SHP77 (cell line): ENCODE data around the gene POU6F2.

Experiments used
- DNase-seq, 2 experiments: peaks; one replicate each; lab custom pipeline; 2025; lab: John Stamatoyannopoulos, UW

The POU6F2 gene

DNA sequence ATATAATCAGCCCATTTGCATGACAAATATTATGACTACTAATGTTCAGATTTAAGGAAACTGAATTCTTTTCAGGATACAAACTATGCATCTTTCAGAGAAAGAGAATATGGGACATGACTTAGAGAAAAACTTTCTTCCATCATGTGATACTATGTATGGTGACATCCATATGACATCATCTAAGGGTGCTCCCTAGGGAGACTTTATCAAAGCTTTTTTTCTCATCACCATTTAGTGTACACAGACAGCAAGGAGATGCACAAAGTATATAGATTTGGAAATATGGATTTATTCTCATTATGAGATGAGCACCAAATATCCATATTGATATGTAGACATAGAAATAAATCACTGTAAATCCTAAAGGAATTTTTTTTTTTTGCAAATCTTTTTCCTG lies 424.3 kb downstream of the POU6F2 start:
- no peak for DNase-seq

DNA sequence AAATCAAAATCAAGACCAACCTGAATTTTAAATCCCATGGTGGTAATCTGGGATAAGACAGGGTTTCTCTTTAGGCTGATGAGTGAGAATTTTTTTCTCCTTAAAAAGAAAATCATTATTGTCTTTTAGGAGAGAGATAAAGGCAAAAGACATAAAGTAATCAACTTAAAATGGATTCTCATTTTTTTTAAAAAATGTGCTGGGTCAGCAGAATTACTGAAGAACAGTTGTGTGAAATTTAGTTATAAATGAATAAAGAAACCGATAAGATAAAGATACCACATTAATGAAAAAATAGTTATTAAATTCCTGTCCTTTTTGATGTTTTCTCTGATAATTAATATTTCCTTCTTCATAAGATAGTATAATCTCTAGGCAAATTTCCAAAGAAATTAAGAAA lies 427.2 kb downstream of the POU6F2 start:
- no peak for DNase-seq

DNA sequence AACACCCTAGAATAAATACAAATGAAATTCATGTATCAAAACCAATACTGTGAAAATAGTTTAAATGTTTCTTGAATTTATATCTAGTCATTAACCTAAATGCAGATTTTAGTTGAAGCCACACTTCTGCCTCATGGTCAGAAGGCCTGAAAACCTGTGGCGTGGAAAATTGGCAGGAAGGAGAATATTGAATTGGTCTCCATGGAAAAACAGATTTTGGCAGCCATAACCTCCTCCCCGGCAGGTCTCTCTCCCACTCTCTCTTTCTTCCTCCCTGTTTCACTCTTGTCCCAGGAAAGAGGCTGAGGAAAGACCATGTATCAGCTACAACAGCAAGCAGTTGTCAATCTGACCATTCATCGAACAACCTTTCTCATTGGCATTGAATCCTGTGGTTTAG lies 427.9 kb downstream of the POU6F2 start:
- no peak for DNase-seq

DNA sequence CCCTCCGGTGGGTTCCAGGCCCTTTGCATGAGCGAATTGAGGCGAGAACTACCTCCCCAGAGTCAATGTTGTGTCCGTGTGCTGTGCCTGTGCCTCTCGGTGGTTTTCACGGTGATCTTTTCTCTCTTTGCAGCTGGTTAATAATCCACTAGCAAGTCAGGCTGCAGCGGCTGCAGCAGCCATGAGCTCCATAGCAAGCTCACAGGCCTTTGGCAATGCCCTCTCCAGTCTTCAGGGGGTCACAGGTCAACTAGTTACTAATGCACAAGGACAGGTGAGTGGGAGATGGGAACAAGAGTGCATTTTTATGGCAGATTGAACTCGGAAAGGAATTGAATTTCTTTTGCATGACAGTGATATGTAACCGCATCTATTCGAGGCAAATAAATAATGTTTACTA lies 428.8 kb downstream of the POU6F2 start:
- DNase-seq: no peak

DNA sequence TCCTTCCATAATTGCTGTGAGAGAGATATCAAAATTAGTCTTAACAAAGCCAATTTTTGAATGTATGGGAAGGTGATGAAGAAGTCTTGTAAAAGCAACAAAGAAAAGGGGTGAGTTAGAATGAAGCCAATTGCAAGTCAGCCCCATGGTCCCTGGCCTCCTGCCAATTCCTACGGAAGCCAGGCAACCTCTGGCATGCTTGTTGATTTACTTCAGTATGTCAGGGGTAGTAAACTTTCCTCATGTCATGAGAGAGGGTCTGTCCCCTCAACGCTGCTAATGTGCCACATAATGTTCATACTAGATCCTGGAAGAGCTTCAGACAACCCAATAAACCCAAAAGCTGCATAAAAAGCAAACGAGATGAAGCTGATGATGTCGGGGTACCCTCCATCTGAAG lies 429.4 kb downstream of the POU6F2 start:
- peak in 1 of 2 experiments; percentile 13 for DNase-seq

DNA sequence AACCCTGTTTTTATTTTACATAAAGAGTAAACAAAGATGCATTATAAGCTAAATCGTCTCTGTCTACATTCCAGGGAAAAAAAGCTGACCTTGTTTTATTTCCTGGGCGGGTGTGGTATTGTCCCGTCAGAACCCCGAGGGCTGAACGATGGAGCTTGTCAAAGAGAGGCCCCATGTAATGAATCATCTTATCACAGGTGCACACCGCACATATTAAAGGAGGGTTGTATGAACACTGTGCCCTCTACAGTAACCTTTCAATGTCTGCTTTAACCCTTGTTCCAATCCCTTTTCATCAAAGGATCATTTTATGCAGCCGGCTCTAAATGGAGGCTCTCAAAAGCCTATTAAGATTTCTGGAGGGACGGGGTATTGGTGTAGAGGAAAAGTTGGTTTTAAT lies 430.0 kb downstream of the POU6F2 start:
- DNase-seq: no peak

DNA sequence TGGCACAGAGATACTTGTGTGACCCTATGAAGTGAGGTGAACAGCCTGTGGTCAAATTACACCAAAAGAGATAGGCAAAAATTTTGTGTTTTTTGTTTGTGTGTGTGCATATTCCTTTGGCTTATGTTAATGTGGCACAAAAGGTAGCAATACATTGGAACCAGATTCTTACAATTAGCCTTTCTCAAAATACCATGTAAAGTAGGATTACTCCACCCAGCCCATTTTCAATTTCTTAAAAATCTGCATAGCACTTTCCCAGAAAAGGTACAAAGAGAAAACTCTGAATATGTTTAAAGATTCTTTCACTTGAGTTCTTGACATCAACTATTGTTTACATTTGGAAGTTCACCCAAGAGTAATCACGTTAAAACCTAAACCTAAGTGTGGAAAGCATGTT lies 431.2 kb downstream of the POU6F2 start:
- DNase-seq: no peak

DNA sequence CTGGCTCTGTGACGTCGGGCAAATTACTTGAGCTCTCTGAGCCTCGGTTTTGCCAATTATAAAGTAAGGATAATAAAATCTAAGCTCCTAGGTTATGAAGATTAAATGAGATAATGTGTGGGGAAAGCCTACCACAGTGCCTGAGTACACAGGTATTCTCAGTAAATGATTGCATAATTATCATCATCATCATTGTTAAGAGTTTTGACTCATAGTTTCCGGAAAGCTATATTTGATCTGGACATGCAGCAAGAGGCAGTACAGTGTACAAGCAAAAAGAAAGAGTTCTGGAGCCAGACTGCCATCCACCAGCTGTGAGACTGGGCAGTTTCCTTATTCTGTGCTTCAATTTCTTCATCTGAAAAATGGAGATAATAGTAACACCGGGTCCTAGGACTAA lies 432.9 kb downstream of the POU6F2 start:
- DNase-seq: no peak

DNA sequence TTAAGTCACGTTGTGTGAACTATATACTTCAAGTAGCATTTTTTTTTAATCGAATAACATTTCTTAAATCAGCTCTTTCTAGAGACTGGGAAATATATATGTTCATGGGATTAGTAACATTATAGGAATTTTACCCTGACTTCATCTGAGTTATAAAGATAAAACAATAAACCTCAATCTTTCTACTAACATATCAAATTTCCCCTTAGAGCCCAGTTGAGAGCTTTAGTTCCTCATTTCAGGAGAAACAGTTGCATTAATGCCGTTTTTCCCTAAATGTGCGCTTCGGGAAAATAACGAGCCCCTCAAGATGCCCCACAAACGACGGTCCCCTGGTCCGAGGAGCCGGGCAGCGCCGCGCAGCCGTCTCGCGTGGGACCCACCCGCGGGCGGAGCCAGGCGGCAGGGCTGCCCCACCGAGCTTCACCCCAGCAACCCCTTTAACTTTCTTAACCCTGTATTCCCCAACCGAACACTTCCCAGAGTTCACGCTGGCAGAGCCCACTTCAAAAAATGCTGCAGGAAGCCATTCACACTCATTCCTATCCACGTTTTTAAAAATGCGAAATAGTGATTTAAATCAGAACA lies 436.0 kb downstream of the POU6F2 start:
- DNase-seq: no peak

DNA sequence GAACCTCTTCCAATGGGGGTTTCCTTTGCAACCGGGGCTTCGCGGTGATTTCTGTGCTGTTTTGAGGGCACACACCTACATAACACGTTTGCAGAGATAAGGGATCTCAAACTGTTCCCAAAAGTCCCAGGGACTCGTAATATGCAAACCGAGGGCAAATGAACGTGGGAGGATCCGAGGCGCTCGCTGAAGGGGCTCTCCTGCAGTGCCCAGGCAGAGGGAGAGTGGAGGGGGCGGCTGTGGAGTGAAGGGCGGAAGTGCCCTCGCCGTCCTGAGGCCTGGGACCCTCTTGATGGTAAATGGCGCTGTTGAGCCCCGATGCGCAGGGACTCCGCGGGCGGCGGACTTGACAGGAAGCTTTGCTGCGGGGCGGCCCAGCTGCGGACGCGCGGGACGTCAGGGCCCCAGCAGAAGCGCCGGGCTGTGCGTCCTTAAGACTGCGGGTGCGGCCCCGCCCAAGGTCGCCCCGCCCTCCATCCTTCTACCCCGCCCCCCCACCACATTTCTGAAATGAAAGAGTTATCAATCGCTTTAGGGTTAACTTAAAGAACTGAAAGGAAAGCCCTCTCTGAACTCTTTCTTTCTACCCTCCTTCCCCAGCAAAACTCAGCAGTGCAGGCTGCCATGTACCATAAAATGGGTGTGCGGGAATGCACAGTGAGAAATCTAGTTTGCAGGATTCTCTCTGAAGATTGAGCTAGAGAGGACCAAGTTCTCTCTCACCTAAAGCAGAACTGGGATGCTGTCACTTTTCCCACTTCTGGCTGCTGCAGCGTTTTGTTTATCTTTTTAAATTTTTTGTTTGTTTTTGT lies 436.7 kb downstream of the POU6F2 start:
- peak; percentile 68 to 86 for DNase-seq

DNA sequence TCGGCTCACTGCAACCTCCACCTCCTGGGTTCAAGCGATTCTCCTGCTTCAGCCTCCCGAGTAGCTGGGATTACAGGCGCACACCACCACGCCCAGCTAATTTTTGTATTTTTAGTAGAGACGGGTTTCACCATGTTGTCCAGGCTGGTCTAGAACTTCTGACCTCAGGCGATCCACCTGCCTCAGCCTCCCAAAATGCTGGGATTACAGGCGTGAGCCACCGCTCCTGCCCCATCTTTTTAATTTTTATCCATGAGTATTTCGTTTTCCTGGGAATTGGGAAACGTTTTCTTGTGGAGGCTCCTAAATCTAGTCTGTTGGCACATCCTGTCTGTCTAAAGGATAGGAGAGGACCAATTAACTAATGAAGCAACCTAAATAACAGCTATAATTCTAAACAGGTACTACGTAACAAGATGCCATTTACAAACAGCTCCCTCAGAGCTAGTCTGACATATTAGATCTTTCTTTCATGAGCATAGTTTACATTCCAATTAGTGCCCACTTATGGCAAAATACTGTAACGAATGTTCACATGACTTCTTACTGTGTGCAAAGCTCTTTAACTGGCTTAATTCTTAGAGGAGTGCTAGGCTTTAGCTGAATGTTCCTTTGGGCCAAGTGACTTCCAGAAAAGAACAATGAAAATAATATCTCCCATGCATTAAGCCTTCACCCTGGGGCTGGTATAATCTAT lies 437.5 kb downstream of the POU6F2 start:
- DNase-seq: no peak

DNA sequence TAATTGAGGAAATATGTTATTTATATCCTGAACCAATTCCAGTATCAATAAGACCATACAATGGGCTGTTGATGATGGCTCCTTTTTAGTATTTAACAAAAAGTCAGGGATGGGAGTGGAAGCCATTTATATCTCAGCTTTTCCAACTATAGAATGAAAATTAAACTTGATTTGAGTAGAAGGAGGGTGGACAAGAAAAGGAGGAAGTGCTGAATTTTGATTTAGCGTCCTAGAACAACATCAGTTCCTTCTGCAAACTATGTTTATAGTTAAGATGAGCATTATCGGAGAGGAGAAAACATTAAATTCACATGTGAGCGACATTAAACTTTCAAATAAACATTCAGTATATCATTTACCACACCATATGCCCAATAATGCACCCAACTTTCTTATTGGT lies 439.2 kb downstream of the POU6F2 start:
- no peak for DNase-seq

DNA sequence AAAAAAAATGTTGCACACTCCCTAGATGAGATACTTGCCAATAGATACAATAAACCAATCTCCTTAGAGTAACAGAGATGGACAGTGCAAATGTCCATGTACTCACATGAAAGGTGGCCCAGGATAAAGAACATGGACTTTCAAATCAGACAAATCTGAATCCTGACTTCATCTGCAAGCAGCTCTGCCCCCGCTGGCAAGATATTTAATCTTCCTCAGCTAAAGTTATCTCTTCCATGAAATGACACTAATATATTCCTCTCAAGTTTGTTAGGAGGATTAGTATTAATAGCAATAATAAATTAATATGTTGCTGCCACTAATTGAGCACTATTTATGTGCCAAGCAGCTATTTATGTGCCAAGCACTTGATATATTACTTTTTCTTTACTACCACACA lies 439.9 kb downstream of the POU6F2 start:
- DNase-seq: no peak

DNA sequence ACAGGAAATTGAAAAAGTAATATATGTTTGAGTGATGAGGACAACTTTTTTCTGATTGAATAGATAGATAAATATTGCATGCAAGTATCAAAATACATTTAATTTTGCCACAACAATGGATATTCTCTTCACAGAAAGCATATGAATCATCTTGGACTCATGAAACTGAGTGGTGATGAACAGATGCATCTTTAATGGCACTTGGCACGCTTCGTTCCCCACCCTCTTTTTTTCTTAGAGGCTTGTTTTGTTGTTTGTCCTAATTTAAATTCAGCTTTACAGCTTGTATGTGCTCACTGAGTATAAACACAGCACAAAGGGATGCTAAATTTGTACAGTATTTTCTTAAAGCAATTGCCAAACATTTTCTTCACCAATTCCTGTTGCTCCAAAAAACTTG lies 443.5 kb downstream of the POU6F2 start:
- DNase-seq: no peak

DNA sequence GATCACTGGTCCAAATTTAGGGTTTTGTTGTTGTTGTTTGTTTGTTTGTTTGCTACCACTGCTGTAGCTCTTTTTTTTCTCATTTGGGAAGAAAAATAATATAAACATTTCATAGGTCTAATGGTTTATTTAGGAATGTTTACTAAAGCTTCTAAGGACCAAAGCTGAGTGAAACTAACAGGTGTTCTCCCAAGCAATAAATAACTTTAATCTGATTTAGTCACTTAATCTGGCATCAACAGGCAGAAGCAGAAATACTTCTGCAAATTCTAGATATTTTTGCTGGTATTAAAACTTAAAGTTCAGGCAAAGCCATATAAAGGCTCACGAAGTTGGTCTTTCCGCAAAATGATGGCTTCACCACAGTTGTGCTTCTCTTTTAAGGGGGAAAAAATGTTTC lies 444.0 kb downstream of the POU6F2 start:
- DNase-seq: no peak

DNA sequence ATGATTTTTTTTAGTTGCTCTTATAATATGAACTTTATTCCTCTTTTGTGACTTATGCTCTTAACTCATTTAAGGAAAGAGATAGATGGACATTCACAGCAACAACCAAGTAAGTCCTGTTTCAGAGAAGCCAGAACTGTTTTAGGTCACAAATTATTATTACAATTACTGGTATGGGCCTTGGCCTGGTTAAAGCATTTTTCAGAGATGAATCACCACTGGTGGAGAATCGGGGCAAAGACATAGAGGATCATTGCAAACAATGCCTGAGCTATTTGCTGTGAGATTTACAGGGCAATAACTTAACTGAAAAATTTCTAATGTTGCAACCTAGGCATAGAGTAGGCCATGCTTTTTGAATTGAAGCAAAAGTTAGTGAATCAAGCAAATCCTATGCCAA lies 450.5 kb downstream of the POU6F2 start:
- DNase-seq: no peak

DNA sequence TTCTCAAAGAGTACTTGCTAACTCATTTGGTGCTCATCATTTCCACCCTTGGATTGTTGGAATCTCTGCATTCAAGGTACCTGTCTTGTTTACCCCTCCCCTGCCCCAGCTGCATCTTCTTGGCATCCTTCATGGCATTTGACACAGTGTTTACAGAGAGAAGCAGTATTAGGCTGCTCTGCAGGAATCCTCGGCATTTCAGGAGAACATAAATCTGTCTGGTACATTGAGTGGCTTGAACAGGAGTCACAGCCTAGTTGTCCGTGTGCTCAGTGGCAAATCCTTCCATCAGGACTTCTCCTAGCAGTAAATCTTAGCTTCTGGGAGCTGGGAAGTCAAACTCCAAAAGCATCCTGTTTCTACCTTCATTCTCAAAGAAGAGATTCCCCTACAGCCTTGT lies 451.7 kb downstream of the POU6F2 start:
- DNase-seq: no peak

DNA sequence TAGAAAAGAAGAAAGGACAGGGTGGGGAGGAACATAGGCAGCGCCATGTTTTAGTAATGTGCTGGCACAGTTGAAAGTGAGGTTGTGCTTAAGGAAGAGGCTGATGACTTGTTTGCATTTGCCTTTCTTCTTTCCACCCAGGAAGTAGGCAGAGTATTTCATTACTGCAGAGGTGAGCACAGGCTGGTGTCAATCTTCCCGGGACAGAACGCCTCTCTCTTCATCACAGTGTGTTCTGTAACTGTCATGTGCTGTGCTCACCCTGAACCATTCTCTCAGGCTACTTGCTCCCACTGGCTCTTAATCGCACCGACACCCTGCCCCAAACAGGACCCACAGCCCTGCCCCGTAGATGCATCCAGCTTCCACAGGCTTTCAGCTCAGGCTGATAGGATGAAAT lies 452.7 kb downstream of the POU6F2 start:
- DNase-seq: no peak

DNA sequence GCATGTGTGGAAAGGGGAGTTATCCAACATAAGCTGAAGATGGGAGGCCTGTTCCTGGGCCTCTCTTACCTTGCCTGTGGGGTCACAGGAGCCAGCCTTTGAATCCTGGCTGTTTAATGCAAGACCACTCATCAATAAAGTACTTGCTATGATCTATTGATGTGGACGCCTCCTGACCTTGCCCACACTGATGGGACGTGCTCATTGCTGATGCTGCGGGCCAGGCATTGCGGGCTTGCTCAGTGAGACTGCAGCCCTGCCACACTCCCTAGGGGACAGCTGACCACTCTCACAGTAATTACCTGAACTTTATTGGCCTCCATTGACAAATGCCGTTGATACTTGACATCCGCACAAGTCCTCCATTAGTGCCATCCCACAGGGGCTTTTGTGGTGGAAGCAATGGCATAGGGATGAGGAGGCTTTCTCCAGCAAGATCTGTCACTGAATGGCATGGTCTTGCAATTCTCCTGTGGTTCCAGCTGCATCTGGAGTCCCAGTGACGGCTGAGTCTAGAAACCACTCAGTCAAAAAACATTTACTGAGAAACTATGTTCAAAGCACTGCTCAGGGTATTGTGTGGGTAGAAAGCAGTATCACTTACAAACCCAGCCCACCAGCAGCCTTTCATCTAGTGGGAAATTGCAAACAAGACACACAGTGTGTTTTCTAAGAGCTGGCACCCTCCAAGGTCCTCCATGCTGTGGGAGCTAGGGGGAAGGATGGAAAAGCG lies 453.4 kb downstream of the POU6F2 start:
- DNase-seq: no peak

DNA sequence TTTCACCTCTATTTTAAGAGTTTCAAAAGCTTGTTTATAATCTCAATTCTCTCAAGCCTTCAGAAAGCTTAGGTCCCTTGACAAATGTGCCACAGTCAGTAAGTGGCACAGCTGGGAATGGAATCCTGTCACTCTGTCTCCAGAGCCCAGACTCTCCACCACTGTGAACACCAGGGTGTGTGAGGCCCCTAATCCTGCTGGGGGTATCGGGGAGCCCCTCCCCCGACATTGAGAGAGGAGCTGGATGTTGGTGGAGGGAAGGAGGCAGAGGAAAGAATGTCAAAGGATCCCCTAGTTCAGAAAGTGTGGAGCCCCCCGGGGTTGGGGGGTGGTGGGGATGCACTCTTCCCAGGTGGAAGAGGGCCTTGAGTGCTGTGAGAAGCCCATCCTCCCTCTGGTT lies 454.7 kb downstream of the POU6F2 start:
- DNase-seq: no peak

DNA sequence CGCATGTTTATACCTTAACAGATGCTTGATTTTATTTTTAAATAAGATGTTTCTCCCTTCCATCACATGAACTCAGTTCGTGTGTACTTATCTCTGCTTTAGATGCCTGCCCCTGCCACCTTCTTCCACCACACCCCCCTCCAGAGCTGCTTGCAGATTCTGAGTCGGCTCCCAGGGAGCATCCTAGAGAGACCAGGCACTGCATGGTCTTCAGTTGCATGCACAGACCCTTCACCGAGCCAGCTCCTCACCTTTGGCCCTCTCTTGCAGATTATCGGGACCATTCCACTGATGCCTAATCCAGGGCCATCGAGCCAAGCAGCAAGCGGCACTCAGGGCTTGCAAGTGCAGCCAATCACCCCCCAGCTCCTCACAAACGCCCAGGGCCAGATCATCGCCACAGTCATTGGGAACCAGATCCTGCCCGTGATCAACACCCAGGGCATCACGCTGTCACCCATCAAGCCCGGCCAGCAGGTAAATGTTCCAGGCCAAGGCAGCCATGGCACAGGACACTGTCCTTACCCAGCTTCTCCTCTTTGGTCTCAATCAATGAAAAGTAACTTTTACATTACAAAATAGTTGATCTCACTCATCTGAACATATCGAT lies 455.2 kb downstream of the POU6F2 start:
- no peak for DNase-seq

DNA sequence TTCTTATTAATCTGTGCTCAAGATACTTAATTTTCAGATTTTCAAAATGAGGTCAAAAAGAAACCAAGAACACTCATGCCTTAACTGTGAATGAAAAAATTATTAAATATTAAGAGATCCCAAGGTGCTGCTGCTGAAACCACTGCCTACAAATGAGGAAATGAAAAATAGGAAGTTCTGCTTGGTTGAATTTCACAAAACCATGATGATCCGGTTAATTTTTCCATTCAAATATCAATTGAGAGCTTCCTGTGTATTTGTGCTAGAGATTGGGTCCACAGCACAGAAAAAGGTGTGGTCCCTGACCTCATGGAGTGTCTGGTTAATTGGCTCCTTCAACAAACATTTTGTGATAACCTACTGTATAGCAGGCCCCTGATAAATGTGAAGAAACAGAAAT lies 455.8 kb downstream of the POU6F2 start:
- no peak for DNase-seq
